Hepatocyte (in vitro differentiated cells): ENCODE measurements around the gene TTLL10. TPM values are rescaled to one million over a fixed set of nuclear protein-coding genes. Genes with fewer than 3 reads are reported as not detected.

Source experiments
- DNase-seq: peaks from one replicate; pipeline ENCODE4 v3.0.0-alpha.2; 2016; ENCODE audit warnings: low spot score
- H2AFZ ChIP-seq: fragments of 200-600 bp; sonication (generic); 2 replicates; pipeline ENCODE4 v1.6.0; 2016; ENCODE audit warnings: antibody characterized with exemption, mild to moderate bottlenecking
- H3K27ac ChIP-seq: fragments of 200-600 bp; sonication (generic); 2 replicates; pipeline ENCODE4 v1.5.1; 2016; ENCODE audit warnings: mild to moderate bottlenecking
- H3K27me3 ChIP-seq: fragments of 200-600 bp; sonication (generic); 2 replicates; pipeline ENCODE4 v1.6.1; 2016
- H3K36me3 ChIP-seq: fragments of 200-600 bp; sonication (generic); replicated peaks from 2 replicates; pipeline ENCODE4 v1.5.1; 2016; ENCODE audit warnings: low read depth; ENCODE audit not compliant: insufficient read depth
- H3K4me1 ChIP-seq: fragments of 200-600 bp; sonication (generic); 2 replicates; pipeline ENCODE4 v1.5.1; 2016; ENCODE audit warnings: mild to moderate bottlenecking, moderate library complexity; ENCODE audit not compliant: insufficient read depth
- H3K4me2 ChIP-seq: fragments of 200-600 bp; sonication (generic); 2 replicates; pipeline ENCODE4 v1.6.0; 2016
- H3K4me3 ChIP-seq: fragments of 200-600 bp; sonication (generic); 2 replicates; pipeline ENCODE4 v1.5.1; 2016; ENCODE audit warnings: mild to moderate bottlenecking
- H3K79me2 ChIP-seq: fragments of 200-600 bp; sonication (generic); 2 replicates; pipeline ENCODE4 v1.6.0; 2017; ENCODE audit warnings: mild to moderate bottlenecking
- H3K9me2 ChIP-seq: fragments of 200-600 bp; sonication (generic); replicated peaks from 2 replicates; pipeline ENCODE4 v1.6.0; 2017; ENCODE audit warnings: mild to moderate bottlenecking; ENCODE audit not compliant: insufficient read depth
- H3K9me3 ChIP-seq: fragments of 200-600 bp; sonication (generic); 2 replicates; pipeline ENCODE4 v1.5.1; 2016; ENCODE audit warnings: low read depth, mild to moderate bottlenecking
- H4K20me1 ChIP-seq: fragments of 200-600 bp; sonication (generic); 2 replicates; pipeline ENCODE4 v1.6.0; 2016; ENCODE audit warnings: mild to moderate bottlenecking; ENCODE audit not compliant: insufficient read depth, poor library complexity, severe bottlenecking
- CTCF ChIP-seq: fragments of 200-600 bp; sonication (generic); IDR thresholded peaks from 2 replicates; pipeline ENCODE4 v1.5.1; 2016; ENCODE audit warnings: antibody characterized with exemption, mild to moderate bottlenecking; ENCODE audit not compliant: poor library complexity
- EZH2 ChIP-seq: fragments of 200-600 bp; sonication (generic); IDR thresholded peaks from 2 replicates; pipeline ENCODE4 v1.6.1; 2016; ENCODE audit warnings: antibody characterized with exemption, mild to moderate bottlenecking, borderline replicate concordance
- EZH2phosphoT487 ChIP-seq: fragments of 200-600 bp; sonication (generic); IDR thresholded peaks from one replicate; pipeline ENCODE4 v1.6.1; 2018; ENCODE audit warnings: antibody characterized with exemption, mild to moderate bottlenecking, low read depth, moderate library complexity; ENCODE audit not compliant: unreplicated experiment, severe bottlenecking
- WGBS: methylation state at CpG from one replicate; pipeline ENCODE4 v1.1.6; 2016; ENCODE audit warnings: low lambda C conversion rate; ENCODE audit errors: missing lambda C conversion rate; 5-methylcytosine and 5-hydroxymethylcytosine counted together
- polyA plus RNA-seq: library from polyadenylated mRNA; unstranded; fragments of >200 nt; fragmentation: Nextera tagmentation; extraction: Ambion mirVana; gene quantifications from 2 replicates; pipeline ENCODE4 v1.2.1, GENCODE V29; 2016
- total RNA-seq: library from RNA; depleted of rRNA; stranded (reverse); fragments of >200 nt; gene quantifications from 2 replicates; pipeline ENCODE4 v1.2.3, GENCODE V29; 2014

The TTLL10 gene
- total and polyA plus RNA-seq, 2 experiments from 2014 or later, result 0.69 TPM; not detected in 1

GRCh38 chr1:1136547-1137230 is 37.0 kb upstream of the TTLL10 start:
- no peak overlapping the region for H3K4me3 ChIP-seq
- 49% methylated on average over 15 of the region's 48 CpGs for WGBS
- no peak overlapping the region for H2AFZ ChIP-seq
- peak overlapping the region; percentile 70 for H3K27ac ChIP-seq
- peaks cover 13% of the 10 kb centered on the region for H3K79me2 ChIP-seq
- H3K27me3 ChIP-seq, result no peaks in the 10 kb centered on the region
- peak overlapping the region; percentile 76 for H3K4me2 ChIP-seq
- no peak for TF ChIP-seq EZH2
- TF ChIP-seq EZH2phosphoT487, result no peak
- peaks cover 17% of the 10 kb centered on the region for H3K4me1 ChIP-seq
- DNase-seq, result peak; percentile 62
- H3K36me3 ChIP-seq, result no peaks in the 10 kb centered on the region
- no peaks in the 10 kb centered on the region for H3K9me2 ChIP-seq
- H3K9me3 ChIP-seq, result no peaks in the 10 kb centered on the region
- no peaks in the 10 kb centered on the region for H4K20me1 ChIP-seq

GRCh38 chr1:1137256-1138045 is 36.2 kb upstream of the TTLL10 start:
- Histone ChIP-seq H3K27me3 (no peaks in the 10 kb centered on the region), H2AFZ (no peak overlapping the region), H3K4me2 (peak overlapping the region; percentile 76), H3K79me2 (peaks cover 11% of the 10 kb centered on the region), H3K9me2 (no peaks in the 10 kb centered on the region), H3K4me1 (peaks cover 17% of the 10 kb centered on the region), H3K9me3 (no peaks in the 10 kb centered on the region), H3K4me3 (no peak overlapping the region), H3K27ac (peak overlapping the region; percentile 70), H3K36me3 (no peaks in the 10 kb centered on the region), H4K20me1 (no peaks in the 10 kb centered on the region)
- no peak for TF ChIP-seq EZH2phosphoT487
- TF ChIP-seq CTCF, result no peak
- no peak for TF ChIP-seq EZH2
- DNase-seq, result no peak
- 75% methylated on average over 10 of the region's 36 CpGs for WGBS

- H3K27me3 ChIP-seq, result no peaks in the 10 kb centered on the region
- peaks cover 7% of the 10 kb centered on the region for H3K79me2 ChIP-seq
- no peak overlapping the region for H3K27ac ChIP-seq
- WGBS, result 90% methylated on average over 14 of the region's 18 CpGs
- H3K36me3 ChIP-seq, result no peaks in the 10 kb centered on the region
- no peaks in the 10 kb centered on the region for H3K9me3 ChIP-seq
- DNase-seq, result no peak
- H3K9me2 ChIP-seq, result no peaks in the 10 kb centered on the region
- H3K4me3 ChIP-seq, result no peak overlapping the region
- H3K4me2 ChIP-seq, result no peak overlapping the region
- peaks cover 24% of the 10 kb centered on the region for H3K4me1 ChIP-seq
- no peak overlapping the region for H2AFZ ChIP-seq
- TF ChIP-seq EZH2, result no peak
- no peak for TF ChIP-seq EZH2phosphoT487
- TF ChIP-seq CTCF, result no peak
- no peaks in the 10 kb centered on the region for H4K20me1 ChIP-seq
These were observed 33.0 kb upstream of the TTLL10 start for GRCh38 chr1:1140673-1141072.

GRCh38 chr1:1141244-1141910 is 32.3 kb upstream of the TTLL10 start:
- WGBS, result 88% methylated on average over 6 of the region's 25 CpGs
- Histone ChIP-seq H3K27ac (no peak overlapping the region), H3K79me2 (peaks cover 7% of the 10 kb centered on the region), H3K4me2 (no peak overlapping the region), H3K36me3 (no peaks in the 10 kb centered on the region), H3K27me3 (no peaks in the 10 kb centered on the region), H3K4me3 (no peak overlapping the region), H3K9me3 (no peaks in the 10 kb centered on the region), H3K9me2 (no peaks in the 10 kb centered on the region), H3K4me1 (peaks cover 19% of the 10 kb centered on the region), H4K20me1 (no peaks in the 10 kb centered on the region), H2AFZ (no peak overlapping the region)
- no peak for DNase-seq
- no peak for TF ChIP-seq EZH2
- no peak for TF ChIP-seq CTCF
- TF ChIP-seq EZH2phosphoT487, result no peak
